ENCODE data around the gene POU4F3. TPM values are rescaled to one million over a fixed set of nuclear protein-coding genes. Genes with fewer than 3 reads are reported as not detected.

Gene POU4F3
- total and polyA plus RNA-seq, 2 of the 8 experiments (the other 6 are each of a cell fraction or from before 2014, with no cell fraction given): 0.09 TPM; not detected in 1

Other genes starting within 250 kb of the POU4F3 start
- 0.92 TPM in 1 of 2 replicates, not detected in the other for gene PLAC8L1, start 233.3 kb upstream of the POU4F3 start, total RNA-seq (2021; fragmentation: NEBNext Ultra II Directional; extraction: Animal tissue kit (Norgen Biotek cat#: 25700))
- gene PLAC8L1, start 233.3 kb upstream of the POU4F3 start, polyA plus RNA-seq (2011; rRNA removed): 0.42 and 0.99 TPM in 2 replicates
- gene LARS1, start 156.2 kb upstream of the POU4F3 start, total RNA-seq (2021; fragmentation: NEBNext Ultra II Directional; extraction: Animal tissue kit (Norgen Biotek cat#: 25700)): 283 and 316 TPM in 2 replicates
- 24.2 and 31.7 TPM in 2 replicates for gene LARS1, start 156.2 kb upstream of the POU4F3 start, polyA plus RNA-seq (2011; rRNA removed)
- gene RBM27, start 135.2 kb upstream of the POU4F3 start, total RNA-seq (2021; fragmentation: NEBNext Ultra II Directional; extraction: Animal tissue kit (Norgen Biotek cat#: 25700)): 42.9 and 44.9 TPM in 2 replicates
- 7.9 and 13.1 TPM in 2 replicates for gene RBM27, start 135.2 kb upstream of the POU4F3 start, polyA plus RNA-seq (2011; rRNA removed)
- 105 TPM in 2 replicates for gene TCERG1, start 108.5 kb downstream of the POU4F3 start, total RNA-seq (2021; fragmentation: NEBNext Ultra II Directional; extraction: Animal tissue kit (Norgen Biotek cat#: 25700))
- 122 and 125 TPM in 2 replicates for gene TCERG1, start 108.5 kb downstream of the POU4F3 start, polyA plus RNA-seq (2011; rRNA removed)
- not detected in 2 replicates for gene GPR151, start 177.4 kb downstream of the POU4F3 start, total RNA-seq (2021; fragmentation: NEBNext Ultra II Directional; extraction: Animal tissue kit (Norgen Biotek cat#: 25700))
- 0.03 TPM in 1 of 2 replicates, not detected in the other for gene GPR151, start 177.4 kb downstream of the POU4F3 start, polyA plus RNA-seq (2011; rRNA removed)

Measured in H1 (cell line).